Lower leg skin (tissue), 3 donors: ENCODE measurements around the gene ADGRV1.

Source experiments
- CTCF ChIP-seq, 3 donors: fragments of 450-650 bp; IDR thresholded peaks; one replicate each; pipeline ENCODE4 v1.5.1; 2016; ENCODE audit warnings: antibody characterized with exemption in 3 of 3, mild to moderate bottlenecking in 3 of 3, moderate library complexity in 2 of 3
- POLR2A ChIP-seq, 2 donors: fragments of 450-650 bp; IDR thresholded peaks; one replicate each; pipeline ENCODE4 v1.6.1; 2016 to 2017; ENCODE audit warnings: antibody characterized with exemption in 2 of 2, mild to moderate bottlenecking in 1 of 2, moderate library complexity in 1 of 2

GRCh38 chr5:90987726-90988125 is 429.1 kb downstream of the ADGRV1 start:
- TF ChIP-seq CTCF (IDR thresholded peaks at IDR 0.05) (no peak), POLR2A (IDR thresholded peaks at IDR 0.05) (no peak)
